Fibroblast of pulmonary artery (primary cell): ENCODE data around the gene EPN2.

Source experiments
- DNase-seq: peaks from one replicate; pipeline ENCODE4 v3.0.0-alpha.2; 2010; ENCODE audit warnings: low read depth
- H3K4me3 ChIP-seq: replicated peaks from 2 replicates; pipeline ENCODE4 v1.5.1; 2011; ENCODE audit warnings: low read depth, mild to moderate bottlenecking, control low read depth, low read length, moderate library complexity
- TF ChIP-seq, protein P1 (sequence below): IDR thresholded peaks from 2 replicates; pipeline ENCODE4 v1.5.1; 2011; ENCODE audit warnings: mild to moderate bottlenecking, control low read depth, low read length, inconsistent platforms; ENCODE audit errors: missing control alignments

Gene EPN2

DNA sequence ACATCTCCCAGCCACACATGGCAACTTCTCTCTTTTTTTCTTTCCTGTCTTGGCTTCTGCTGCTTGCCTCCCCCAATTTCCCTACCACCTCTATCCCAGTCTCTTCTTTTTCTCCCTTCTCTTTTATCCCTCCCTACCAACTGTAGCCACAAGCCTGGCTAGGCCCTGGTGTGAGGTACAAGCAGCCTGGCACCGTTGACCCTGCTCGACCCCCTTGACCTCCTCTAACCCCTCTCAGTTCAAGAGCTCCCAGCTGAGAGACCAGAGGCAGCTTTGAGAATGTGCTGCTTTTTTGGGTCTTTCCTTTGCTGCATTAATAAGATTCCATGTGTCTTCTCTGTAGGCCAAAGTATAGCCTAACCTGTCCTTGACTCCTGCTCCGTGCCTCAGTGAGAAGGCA is 93.1 kb downstream of the EPN2 start:
- TF ChIP-seq, protein P1, sequence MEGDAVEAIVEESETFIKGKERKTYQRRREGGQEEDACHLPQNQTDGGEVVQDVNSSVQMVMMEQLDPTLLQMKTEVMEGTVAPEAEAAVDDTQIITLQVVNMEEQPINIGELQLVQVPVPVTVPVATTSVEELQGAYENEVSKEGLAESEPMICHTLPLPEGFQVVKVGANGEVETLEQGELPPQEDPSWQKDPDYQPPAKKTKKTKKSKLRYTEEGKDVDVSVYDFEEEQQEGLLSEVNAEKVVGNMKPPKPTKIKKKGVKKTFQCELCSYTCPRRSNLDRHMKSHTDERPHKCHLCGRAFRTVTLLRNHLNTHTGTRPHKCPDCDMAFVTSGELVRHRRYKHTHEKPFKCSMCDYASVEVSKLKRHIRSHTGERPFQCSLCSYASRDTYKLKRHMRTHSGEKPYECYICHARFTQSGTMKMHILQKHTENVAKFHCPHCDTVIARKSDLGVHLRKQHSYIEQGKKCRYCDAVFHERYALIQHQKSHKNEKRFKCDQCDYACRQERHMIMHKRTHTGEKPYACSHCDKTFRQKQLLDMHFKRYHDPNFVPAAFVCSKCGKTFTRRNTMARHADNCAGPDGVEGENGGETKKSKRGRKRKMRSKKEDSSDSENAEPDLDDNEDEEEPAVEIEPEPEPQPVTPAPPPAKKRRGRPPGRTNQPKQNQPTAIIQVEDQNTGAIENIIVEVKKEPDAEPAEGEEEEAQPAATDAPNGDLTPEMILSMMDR: no peak
- H3K4me3 ChIP-seq: no peak overlapping the region

DNA sequence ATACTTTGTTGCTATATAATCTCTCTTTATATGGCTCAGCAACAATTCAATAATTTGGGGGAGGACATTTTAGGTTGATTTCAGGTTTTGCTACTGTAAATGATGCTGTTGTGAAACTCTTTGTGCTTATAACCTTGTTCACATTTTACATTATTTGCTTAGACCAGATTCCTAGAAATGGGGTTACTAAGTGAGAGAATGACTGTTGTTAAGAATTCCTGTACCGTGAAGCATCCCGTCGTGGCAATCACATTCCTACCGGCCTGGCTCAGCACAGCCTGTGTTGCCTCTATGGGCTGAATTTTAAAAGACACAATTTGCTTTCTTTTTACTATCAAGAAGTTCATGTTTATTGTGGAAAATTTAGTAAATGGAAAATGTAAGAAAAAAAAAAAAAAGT is 94.0 kb downstream of the EPN2 start:
- TF ChIP-seq, protein P1: no peak

More for the DNA sequence above, 93.1 kb downstream of the EPN2 start:
- no peak for DNase-seq

DNA sequence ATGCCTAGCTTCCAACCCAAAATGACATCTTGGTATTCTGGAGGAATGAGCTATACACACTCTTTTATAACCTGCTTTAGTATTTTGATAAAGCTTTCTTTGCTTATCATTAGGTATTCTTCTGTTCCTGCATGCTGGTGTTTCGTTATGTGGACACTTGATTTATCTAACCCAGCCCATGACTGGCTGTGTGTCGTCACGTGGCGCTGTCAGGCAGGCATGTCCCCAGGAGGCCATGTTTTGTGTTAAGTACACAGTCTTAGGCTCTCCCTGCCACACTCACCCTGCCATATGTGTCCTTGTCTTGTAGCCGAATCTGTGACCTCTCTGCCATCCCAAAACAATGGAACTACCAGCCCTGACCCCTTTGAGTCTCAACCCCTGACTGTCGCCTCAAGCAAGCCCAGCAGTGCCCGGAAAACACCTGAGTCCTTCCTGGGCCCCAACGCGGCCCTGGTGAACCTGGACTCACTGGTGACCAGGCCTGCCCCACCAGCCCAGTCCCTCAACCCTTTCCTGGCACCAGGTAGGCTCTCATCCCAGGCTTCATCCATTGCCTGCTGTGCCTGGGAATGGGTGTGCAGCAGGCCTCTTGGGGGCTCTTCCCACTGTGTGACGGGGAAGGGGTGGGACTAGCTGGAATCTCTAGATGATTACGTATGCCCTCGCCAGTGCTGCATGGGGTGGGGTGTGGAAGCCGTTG is 94.5 kb downstream of the EPN2 start:
- DNase-seq: no peak
- no peak overlapping the region for H3K4me3 ChIP-seq
- TF ChIP-seq, protein P1: no peak

More for the DNA sequence above, 94.0 kb downstream of the EPN2 start:
- H3K4me3 ChIP-seq: no peak overlapping the region
- peak; percentile 72 for DNase-seq

DNA sequence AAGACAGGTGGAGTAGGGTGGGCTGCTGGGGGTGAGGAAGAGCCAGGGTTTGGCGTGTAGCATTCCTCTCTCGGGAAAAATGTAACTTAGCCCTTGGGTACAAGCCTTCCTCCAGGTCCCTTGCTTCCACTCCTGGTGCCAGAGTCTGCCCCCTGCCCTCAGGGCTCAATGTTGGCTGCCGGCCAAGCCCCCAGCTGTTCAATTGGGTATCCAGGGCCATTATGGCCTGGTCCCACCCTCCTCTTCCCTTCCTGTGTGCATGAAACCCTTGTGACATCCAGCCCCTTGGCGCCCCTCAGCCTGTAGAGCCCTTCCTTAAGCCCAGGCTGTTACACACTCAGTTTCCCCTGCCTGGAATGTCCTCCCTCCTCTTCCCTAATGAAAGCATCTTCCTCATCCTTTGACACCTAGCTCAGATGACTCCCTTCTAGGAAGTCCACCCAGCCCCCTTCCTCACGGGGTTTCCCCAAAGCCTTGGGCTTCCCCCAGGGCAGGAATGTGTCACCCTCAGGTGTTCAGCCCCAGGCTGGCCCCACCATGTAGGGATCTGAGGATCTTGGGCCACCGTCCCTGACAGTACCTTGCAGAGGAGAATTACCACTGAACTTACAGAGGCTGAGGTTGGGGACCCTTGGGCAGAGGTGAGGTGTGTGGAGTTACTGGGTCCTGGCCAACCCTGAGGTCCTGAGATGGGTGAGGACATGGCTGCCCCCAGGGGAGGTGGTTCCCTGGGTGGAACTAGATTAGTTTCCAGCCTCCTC is 95.4 kb downstream of the EPN2 start:
- TF ChIP-seq, protein P1: no peak
- no peak overlapping the region for H3K4me3 ChIP-seq
- DNase-seq: no peak

DNA sequence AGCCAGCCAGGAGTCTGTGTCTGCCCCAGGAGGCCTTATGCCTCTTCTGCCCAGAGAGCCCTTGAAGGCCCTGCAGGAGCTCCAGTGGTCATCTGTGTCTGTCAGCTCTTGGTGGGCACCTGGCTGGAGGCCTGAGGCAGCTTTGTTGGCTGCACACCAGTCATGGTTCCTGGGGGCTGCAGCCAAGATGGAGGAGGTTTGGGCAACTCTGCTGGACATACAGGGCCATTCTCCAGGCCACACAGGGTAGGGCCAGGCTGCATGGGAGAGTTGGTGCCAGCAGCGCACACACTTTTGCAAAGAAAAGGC is 95.9 kb downstream of the EPN2 start:
- H3K4me3 ChIP-seq: no peak overlapping the region
- TF ChIP-seq, protein P1: no peak
- DNase-seq: no peak

DNA sequence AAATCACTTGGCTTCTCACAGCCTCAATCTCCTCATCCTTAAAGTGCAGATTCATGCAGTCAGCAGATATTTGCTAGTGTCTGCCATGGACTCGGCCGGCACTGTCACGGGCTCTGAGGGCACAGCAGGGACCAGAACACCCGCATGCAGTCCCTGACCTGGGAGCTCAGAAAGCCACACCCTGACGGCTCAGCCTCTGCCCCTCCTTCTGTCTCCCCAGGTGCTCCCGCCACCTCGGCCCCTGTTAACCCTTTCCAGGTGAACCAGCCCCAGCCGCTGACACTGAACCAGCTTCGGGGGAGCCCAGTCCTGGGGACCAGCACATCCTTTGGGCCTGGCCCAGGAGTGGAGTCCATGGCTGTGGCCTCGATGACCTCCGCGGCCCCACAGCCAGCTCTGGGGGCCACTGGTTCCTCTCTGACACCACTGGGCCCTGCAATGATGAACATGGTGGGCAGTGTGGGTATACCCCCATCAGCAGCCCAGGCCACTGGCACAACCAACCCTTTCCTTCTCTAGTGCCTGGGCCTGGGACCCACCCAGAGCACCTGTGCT is 96.6 kb downstream of the EPN2 start:
- H3K4me3 ChIP-seq: no peak overlapping the region
- TF ChIP-seq, protein P1: no peak
- DNase-seq: no peak
